Endometrial microvascular endothelial cells (primary cell): Measurements from ENCODE around the gene FLRT2. TPM values are rescaled to one million over a fixed set of nuclear protein-coding genes. Genes with fewer than 3 reads are reported as not detected.

Experiments
- in situ Hi-C: cut with HindIII; loops from 2 replicates; pipeline ENCODE4 v1.10.0; 2017; ENCODE audit warnings: low sequenced_read_pairs, low pct_unique_long_range_greater_than_20kb; ENCODE audit errors: inconsistent ontology term
- total RNA-seq: library from RNA; depleted of rRNA; stranded (reverse); fragments of >200 nt; gene quantifications from one replicate; pipeline ENCODE4 v1.2.3, GENCODE V29; 2015; ENCODE audit errors: inconsistent ontology term

The FLRT2 gene, protein sequence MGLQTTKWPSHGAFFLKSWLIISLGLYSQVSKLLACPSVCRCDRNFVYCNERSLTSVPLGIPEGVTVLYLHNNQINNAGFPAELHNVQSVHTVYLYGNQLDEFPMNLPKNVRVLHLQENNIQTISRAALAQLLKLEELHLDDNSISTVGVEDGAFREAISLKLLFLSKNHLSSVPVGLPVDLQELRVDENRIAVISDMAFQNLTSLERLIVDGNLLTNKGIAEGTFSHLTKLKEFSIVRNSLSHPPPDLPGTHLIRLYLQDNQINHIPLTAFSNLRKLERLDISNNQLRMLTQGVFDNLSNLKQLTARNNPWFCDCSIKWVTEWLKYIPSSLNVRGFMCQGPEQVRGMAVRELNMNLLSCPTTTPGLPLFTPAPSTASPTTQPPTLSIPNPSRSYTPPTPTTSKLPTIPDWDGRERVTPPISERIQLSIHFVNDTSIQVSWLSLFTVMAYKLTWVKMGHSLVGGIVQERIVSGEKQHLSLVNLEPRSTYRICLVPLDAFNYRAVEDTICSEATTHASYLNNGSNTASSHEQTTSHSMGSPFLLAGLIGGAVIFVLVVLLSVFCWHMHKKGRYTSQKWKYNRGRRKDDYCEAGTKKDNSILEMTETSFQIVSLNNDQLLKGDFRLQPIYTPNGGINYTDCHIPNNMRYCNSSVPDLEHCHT
- 20.8 TPM for total RNA-seq

DNA sequence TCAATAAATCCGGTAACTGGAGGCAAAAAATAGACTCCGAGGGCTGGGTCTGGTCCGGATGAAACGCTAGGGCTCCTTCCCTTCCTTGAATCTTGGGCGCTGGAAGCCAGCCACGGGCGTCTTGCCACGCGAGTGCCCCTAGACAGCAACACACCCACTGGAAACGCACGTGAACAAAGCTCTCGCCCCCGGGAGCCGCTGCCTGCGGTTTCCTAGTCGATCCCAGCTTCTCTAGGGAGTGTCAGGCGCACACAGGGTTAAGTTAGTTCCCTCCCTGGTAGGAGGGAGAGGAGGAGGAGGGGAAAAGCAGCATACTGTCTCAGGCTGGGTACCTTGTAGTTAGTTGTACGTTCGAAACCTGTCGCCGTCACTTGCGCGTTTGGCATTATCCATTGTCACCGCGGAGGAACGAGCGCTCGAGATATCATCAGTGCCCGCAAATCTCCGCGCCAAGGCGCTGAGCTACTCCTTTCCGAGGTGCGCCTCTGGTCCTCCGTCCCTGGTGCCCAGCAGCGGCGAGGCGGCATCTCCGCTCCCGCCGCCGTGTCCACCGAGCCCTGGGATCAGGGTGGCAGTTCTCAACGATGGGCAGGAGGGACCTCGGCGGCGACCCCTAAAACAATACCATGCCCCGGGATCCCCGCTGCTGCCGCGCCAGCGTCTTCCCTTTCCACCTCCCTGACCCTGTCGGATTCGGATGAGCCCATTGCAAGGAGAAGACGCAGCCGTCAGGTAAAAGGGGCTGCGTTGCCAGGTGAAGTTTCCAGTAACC, at the start of gene FLRT2:
Gene FLRT2 (plus strand): TSS at position 342 of the 772 bp plus-strand sequence. CDS start 91,371 bp downstream, outside the sequence.
- in situ Hi-C loops: loop anchor here (25.0 kb wide), 1 partner anchor 1518 kb away; no protein-coding TSS in a partner anchor

DNA sequence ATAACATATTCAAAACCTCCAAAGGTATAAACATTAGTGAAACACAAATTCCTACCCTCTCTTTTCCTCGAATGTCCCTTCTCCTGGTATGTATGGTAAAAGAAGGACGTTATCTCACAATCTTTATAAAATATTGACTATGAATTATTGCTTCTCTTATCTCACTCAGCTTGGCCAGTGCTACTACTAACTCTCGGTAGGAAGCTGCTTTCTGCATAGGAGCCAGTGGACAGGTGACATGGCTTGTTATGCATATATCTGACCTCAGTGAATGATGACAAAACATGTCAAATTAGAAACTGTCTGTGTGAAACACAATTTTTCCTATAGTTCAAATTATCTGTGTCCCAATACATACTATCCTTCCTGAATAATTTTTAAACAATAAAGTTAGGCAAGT, 48.5 kb upstream of the FLRT2 start:
- in situ Hi-C loops: no loop called here

- in situ Hi-C loops: no loop called here
Measured at GRCh38 chr14:85482552-85482951, 47.4 kb upstream of the FLRT2 start.

- in situ Hi-C loops: no loop called here
Measured at GRCh38 chr14:85483037-85483436, 46.9 kb upstream of the FLRT2 start.

DNA sequence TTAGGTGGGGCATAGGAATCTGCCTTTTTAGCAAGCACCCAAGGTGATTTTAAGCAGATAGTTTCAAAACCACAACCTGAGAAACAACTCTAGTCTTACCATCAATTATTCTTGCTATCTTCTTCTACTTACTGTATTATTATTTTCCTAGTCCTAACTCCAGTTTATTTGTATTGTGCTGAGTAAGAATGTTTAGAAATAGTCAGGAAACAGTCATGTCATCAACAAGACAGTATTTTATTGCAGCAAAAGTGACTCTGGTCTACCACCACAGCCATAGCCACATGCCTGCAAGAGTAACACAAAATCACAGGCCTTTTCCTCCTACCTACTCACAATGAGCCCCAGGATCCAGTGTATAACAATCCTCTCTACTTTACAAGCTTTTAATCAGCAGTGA, 46.3 kb upstream of the FLRT2 start:
- in situ Hi-C loops: no loop called here

- in situ Hi-C loops: no loop called here
Measured at GRCh38 chr14:85487215-85487614, 42.7 kb upstream of the FLRT2 start.

- in situ Hi-C loops: no loop called here
Measured at GRCh38 chr14:85501751-85502150, 28.2 kb upstream of the FLRT2 start.

GRCh38 chr14:85508863-85509262, 21.1 kb upstream of the FLRT2 start:
- in situ Hi-C loops: no loop called here

DNA sequence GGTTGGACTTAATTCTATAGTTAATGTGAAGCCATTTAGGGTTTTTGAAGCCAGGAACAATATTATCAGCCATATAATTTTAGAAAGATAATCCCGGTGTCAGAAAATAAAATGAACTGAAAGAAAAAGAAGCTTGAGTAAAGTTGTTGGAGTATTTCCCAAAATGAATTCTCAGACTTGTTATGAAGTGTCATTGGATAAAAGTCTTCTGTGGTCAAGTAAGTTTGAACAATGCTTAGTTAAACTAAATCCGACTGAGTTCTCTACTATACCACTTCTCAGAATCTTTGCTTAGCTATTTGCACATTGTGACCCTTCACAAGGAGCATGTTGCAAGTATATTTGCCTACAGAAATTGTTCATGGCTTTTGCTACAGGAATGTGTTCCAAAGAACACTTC, 17.5 kb upstream of the FLRT2 start:
- in situ Hi-C loops: no loop called here

GRCh38 chr14:85514487-85514886, 15.5 kb upstream of the FLRT2 start:
- in situ Hi-C loops: no loop called here

GRCh38 chr14:85516239-85517113, 13.5 kb upstream of the FLRT2 start:
- in situ Hi-C loops: no loop called here

DNA sequence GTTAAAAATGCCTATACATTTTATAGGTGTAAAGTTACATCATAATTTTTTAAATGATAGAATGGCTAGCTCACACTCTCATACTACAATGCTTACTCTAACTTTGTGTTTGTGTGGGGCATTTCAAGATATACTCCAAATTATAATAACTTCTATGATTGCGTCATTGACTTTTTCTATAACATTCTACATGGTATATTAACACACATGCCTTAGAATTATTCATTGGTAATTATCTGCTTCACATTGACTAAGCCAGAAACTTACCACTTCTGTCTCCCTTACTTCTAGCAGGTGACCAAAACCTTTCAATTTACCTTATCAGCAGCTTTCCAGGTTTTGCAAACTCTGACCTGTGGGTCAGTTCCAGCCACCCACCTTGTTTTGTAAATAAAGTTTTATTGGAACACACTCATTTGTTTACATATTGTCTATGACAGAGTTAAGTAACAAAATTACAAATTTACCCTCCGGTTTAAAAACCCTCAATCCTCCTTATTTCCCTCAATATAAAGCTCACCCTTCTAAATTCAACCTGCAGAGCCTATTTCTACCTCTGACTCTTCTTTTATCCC, 12.7 kb upstream of the FLRT2 start:
- in situ Hi-C loops: no loop called here

DNA sequence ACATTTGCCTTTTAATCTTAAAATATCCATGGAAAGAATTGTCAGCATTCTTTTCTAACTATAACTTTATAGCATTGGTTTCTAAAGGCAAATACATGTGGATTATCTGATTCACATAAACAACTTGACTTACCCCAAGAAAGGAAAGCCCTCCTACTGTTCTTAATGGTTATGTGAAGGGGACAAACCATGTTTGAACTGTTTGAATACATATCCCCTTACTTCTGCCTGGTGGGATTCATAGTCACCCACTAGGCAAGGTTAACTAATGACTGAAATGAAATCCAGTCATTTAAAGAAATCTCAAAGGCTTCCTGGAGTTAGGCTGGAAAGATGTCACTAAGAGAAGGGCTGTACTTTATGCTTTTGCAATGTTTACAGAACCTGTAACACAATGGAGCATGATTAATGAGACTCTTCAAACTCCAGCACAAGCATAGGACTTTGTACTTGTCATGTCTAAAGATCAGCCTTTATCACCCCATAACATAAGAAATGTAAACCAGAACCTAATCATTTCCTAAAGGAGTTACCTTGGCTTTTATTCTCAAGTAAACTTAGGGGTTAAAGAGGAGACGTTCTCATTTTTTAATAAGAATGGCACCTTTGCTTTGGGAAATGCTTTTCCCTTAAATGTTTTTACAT, 10.2 kb upstream of the FLRT2 start:
- in situ Hi-C loops: no loop called here

DNA sequence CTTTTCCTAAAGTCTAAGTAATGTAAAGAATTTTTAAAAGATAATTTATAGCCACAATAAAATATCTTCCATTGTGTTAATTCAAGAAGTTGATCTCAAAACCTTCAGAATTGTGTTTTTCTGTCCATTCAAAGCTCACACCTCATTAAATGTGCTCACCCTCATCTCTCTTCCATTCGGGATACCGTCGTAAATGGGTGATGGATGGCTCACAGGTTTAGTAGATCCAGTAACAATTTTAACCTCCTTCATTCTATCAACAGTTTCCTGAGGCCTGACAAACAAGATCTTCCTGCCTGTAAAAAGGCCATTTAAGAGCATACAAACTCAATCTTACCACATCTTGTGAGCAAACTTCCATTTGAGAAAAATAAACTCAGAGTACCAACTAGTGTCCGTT, 9.4 kb upstream of the FLRT2 start:
- in situ Hi-C loops: no loop called here

DNA sequence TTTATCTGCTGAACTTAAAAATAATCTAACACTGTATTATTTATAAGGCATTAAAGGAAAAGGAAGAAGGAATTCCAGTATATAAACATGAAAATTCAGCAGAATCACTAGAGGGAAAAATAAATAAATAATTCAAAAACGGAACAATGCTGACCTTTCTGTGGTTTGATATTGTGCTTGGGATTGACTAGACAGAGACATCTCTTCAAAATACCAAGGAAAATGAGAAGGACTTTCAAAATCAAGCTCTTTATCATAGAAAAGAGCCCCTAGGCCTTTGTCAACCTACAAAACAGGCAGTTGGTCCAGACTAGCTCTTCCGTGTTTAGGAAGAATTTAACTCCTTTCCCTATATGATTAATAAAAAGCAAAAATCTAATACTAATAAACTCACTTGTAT, 6.3 kb upstream of the FLRT2 start:
- in situ Hi-C loops: no loop called here

- in situ Hi-C loops: loop anchor here (25.0 kb wide), 1 partner anchor 1515 kb away; no protein-coding TSS in a partner anchor
Measured at GRCh38 chr14:85527006-85527405, 2.9 kb upstream of the FLRT2 start.

DNA sequence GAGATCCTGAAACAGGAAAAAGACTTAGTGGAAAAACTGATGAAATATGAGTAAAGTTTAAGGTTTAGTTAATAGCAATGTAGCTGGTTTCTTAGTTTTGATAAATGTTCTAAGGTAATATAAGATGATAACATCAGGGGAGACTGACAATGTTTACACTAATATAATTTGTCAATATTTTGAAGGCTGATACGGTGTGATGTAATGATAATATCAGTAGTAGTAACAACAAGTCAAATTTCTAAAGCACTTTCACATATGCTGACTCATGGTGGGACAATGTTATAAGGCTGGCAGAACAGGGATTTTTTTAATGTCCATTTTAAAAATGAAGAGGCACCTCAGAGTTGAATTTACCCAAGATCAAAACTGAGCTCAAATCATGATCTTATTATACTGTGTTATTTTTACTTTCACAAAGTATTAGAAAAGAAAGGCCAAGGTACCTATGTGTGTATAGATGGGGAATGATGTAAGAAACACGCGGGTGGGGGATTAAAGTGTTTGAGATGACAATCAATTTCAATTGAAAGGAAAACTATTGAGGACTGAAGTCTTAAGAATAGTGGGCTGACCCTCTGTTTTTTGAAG, 2.4 kb upstream of the FLRT2 start:
- in situ Hi-C loops: loop anchor here (25.0 kb wide), 1 partner anchor 1515 kb away; no protein-coding TSS in a partner anchor
